ENCODE data around the gene HK1. TPM values are rescaled to one million over a fixed set of nuclear protein-coding genes. Genes with fewer than 3 reads are reported as not detected.
"Not testable (repeated sequence)": the region's sequence is repeated elsewhere in the genome, so short reads cannot be mapped to it uniquely, and the experiment has no call there.

HK1 gene
- total RNA-seq, 1 donor from 2014 or later = 168 TPM

DNA sequence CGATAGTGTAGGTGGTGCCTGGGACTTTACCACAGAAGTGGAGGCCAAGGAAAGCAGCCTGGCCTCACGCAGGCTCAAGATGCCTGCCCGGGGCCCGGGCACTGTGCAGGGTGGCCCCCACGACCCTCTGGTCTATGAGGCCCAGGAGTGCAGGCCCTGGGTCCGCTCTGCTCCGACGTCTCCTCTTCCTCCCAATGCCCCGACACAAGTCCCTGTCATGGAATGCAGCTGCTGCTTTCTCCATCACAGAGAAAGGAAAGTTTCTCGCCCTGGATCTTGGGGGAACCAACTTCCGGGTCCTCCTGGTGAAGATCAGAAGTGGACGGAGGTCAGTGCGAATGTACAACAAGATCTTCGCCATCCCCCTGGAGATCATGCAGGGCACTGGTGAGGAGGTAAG lies 28.3 kb upstream of the HK1 start:
- intact Hi-C loops (cut with DNase I) = no loop called here
- ATAC-seq (ENCODE audit: poor library complexity) = no peak

DNA sequence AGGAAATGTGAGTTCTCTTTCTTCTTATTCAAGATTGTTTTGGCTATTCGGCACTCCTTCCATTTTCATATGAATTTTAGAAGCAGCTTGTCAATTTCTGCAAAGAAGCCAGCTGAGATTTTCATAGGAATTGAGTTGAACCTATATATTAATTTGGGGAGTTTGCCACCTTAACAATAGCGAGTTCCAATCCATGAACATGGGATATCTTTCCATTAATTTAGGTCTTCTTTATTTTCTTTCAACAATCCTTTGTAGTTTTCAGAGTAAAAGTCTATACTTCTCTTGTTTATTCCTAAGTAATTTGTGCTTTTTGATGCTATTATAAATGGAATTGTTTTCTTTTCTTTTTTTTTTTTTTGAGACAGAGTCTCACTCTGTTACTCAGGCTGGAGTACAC lies 26.9 kb upstream of the HK1 start:
- not testable (repeated sequence) for DNase-seq

More for the DNA sequence above, 28.3 kb upstream of the HK1 start:
- no peak for DNase-seq

DNA sequence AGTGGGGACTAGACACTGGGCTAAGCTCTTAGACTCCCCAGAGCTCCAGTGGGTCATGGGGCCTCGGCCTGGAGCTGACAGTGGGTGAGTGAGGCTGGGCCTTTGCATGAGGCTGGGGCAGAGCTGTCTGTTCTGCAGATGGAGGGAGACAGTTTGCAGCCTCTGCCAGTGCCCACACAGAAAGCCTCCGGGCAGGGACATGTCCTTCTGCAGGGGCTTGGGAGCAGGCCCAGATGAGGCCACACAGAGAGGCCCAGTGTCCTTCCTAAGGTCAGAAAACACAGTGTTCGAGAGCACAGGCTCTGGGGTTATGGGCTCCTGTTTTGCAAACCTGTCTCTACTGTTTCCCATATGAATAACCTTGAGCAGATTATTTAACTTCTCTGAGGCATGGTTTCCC lies 25.1 kb upstream of the HK1 start:
- no peak for ATAC-seq (ENCODE audit: poor library complexity)
- intact Hi-C loops (cut with DNase I) = no loop called here
- DNase-seq = no peak

More for the DNA sequence above, 26.9 kb upstream of the HK1 start:
- intact Hi-C loops (cut with DNase I); ATAC-seq (ENCODE audit: poor library complexity): not testable (repeated sequence)

DNA sequence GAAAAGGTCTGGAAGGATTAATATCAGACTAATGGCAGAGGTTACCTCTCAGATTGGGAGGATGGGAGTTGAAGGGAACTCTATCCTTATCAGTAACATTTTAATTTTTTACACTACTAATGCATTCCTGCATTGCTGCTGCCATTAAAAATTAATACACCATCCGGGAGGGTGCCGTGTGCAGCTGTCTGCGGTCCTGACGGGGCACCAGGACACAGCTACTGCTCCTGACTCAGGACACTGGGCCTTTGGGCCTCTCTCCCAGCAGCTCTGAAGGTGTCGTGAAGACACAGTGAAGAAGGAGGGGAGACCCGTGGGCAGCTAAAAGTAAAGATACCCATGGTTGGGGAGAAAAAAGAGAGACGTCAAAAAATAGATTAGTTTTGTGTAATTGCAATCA lies 23.4 kb upstream of the HK1 start:
- ATAC-seq (ENCODE audit: poor library complexity) (no peak), DNase-seq (no peak)
- intact Hi-C loops (cut with DNase I) = no loop called here

DNA sequence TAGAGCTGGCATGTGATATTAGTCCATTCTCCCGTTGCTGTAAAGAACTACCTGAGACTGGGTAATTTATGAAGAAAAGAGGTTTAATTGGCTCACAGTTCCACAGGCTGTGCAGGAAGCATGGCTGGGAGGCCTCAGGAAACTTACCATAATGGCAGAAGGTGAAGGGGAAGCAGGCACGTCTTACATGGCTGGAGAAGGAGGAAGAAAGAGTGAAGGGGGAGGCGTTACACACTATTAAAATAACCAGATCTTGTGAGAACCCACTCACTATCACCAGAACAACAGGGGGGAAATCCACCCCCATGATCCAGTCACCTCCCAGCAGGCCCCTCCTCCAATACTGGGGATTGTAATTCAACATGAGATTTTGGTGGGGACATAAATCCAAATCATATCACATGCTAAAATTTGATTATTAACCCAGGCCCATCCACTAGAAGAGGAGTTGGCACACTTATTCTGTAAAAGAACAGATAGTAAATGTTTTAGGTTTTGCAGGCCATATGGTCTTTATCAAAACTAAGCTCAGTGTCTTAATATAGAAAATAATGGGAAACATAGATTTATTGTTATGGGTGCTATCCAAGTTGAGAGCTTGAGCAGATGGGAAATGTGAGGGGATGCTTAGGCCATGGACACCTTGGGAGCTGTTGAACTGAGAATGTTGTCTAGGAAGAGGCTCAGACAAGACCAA lies 18.6 kb upstream of the HK1 start:
- DNase-seq = no peak
- intact Hi-C loops (cut with DNase I) = no loop called here
- no peak for ATAC-seq (ENCODE audit: poor library complexity)

DNA sequence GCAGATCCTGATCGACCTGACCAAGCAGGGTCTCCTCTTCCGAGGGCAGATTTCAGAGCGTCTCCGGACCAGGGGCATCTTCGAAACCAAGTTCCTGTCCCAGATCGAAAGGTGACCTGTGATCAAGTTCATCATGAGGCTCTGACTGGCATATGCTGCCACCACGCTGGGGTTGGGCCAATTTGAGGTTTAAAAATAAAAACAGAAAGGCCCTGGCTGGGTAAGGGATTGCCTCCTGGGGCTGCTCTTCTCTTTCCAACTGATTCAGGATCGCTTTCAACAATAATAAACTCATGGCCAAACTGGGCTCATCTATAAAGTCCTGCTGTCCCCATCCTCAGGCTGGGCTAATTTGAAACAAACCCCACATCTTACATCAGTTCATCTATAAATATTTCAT lies 17.1 kb upstream of the HK1 start:
- peak; percentile 79 for ATAC-seq (ENCODE audit: poor library complexity)
- DNase-seq = no peak
- intact Hi-C loops (cut with DNase I) = no loop called here

DNA sequence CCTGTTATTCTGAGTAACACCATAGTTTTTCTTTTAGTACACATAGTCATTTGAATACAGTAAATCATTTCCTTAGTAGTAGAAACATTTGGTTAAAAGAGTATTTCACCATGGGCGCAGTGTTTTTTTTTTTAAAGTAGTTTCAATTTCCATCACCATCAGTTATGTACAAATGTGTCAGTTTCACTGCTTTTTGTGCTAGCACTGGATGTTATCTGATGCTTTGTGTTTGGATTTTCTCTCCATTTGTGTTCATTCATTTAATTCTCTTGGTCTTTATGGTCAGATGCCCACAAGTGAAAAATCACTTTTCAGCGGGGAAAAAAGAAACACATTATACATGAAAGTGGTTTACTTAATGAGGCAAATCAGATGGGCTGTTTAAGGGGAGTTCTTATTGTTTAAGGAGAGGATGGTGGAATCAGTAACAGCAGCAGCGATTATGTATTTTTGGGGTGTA lies 16.0 kb upstream of the HK1 start:
- DNase-seq (no peak), ATAC-seq (ENCODE audit: poor library complexity) (no peak)
- intact Hi-C loops (cut with DNase I) = no loop called here

DNA sequence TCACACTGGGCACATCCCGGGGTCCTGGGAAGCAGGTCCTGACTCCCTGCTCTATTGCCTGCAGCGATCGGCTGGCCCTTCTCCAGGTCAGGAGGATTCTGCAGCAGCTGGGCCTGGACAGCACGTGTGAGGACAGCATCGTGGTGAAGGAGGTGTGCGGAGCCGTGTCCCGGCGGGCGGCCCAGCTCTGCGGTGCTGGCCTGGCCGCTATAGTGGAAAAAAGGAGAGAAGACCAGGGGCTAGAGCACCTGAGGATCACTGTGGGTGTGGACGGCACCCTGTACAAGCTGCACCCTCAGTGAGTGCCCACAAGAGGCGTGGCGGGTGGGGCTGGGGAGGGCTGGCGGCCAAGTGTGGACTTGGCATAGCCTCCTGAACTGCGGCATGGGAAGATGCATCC lies 12.8 kb upstream of the HK1 start:
- no peak for DNase-seq
- intact Hi-C loops (cut with DNase I) = no loop called here
- ATAC-seq (ENCODE audit: poor library complexity) = no peak

DNA sequence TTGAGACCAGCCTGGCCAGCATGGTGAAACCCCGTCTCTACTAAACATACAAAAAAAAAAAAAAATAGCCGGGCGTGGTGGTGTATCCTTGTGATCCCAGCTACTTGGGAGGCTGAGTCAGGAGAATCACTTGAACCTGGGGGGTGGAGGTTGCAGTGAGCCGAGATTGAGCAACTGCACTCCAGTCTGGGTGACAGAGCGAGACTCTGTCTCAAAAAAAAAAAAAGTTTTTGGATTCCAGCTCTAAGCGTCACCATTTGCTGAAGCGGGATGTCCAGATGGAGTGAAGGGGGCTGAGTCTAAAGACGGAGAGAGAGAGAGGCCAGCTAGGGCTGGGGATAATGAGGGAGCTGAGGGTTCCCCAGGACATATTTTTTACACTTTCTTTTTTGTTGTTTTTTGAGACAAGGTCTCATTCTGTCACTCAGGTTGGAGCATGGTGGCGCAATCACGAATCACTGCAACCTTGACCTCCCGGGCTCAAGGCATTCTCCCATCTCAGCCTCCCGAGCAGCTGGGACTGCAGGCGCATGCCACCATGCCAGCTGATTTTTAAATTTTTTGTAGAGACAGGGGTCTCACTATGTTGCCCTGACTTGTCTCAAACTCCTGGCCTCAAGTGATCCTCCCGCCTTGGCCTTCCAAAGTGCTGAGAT lies 9.4 kb upstream of the HK1 start:
- DNase-seq (no peak), ATAC-seq (ENCODE audit: poor library complexity) (no peak)
- intact Hi-C loops (cut with DNase I) = no loop called here

DNA sequence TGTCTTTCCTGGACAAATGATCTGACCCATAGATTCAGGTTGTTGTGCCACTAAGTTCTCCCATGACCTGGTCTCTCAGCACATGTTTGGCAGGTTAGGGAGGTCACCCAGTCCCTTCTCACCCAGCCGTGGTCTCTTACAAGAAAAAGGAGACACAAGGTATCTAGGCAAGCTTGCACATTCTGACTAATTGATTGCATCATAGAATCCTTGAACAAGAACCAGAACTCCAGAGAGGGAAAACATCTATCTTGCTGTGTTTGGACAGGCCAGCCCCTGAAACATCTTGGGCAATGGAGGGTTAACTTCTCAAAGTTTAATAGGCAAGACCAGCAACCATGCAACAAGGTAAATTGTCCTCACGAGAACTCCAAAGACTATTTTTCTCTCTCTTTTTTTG lies 8.5 kb upstream of the HK1 start:
- intact Hi-C loops (cut with DNase I) = no loop called here
- no peak for ATAC-seq (ENCODE audit: poor library complexity)
- DNase-seq = no peak

DNA sequence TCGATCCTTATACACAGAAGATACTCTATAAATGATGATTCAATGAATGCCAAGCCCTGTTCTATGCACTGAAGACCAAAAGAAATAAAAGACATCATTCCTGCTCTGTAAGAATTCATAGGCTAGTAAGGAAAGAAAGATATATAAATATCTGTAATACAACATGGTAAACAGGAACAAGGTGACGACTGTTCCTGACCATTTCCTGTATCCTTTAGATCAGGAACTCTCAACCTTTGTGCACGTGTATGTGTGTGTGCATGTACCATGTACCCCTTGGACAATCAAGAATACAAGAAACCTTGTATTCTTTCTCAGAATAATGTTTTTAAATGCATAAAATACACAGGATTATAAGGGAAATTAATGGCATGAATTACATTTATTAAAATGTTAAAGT lies 7.3 kb upstream of the HK1 start:
- DNase-seq (no peak), ATAC-seq (ENCODE audit: poor library complexity) (no peak)
- intact Hi-C loops (cut with DNase I) = no loop called here

DNA sequence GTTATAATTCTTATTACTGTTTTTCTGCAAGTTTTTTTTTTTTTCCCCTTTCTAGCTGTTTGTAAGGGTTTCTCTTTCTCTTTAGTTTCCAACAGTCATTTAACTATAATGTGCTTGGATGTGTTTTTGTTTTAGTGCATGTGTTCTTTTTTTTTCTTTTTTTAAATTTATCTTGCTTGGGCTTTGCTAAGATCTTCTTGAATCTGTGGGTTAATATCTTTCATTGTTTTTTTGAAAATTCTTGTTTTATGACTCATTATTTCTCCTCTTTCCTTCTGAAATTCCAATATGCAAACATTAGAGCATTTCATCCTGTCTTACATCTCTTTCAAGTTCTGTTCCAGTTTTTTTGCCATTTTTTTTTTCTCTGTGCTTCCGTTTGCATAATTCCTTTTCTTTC lies 5.7 kb upstream of the HK1 start:
- intact Hi-C loops (cut with DNase I) = no loop called here
- no peak for ATAC-seq (ENCODE audit: poor library complexity)
- DNase-seq = no peak

DNA sequence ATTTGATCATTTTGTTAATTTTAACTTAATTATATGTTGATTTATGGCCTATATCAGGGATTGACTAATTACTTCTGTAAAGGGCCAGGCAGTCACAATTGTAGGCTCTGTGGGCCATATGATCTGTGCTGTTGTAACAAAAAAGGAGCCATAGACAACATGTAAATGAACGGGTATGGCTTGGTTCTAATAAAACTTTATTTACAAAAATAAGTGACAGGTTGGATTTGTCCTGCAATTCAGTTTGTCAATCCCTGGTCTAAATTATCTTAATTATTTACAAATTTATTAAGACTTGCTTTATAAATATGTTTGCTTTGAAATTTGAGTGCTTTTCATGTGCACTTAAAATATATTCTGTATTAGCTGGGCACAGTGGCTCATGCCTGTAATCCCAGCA lies 2.9 kb upstream of the HK1 start:
- DNase-seq = no peak
- intact Hi-C loops (cut with DNase I) = no loop called here
- ATAC-seq (ENCODE audit: poor library complexity) = no peak

DNA sequence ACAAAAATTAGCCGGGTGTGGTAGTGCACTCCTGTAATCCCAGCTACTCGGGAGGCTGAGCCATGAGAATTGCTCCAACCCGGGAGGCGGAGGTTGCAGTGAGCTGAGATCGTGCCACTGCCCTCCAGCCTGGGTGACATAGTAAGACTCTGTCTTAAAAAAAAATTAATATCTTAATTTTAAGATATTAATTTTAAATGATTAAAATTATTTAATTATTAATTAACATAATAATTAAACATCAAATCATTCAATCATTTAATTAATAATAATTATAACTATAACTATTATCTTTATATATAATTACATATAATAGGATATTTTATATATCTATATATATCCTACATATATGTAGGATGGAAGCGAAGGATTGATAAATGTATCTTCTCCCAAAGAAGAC lies 1.8 kb upstream of the HK1 start:
- no peak for DNase-seq

DNA sequence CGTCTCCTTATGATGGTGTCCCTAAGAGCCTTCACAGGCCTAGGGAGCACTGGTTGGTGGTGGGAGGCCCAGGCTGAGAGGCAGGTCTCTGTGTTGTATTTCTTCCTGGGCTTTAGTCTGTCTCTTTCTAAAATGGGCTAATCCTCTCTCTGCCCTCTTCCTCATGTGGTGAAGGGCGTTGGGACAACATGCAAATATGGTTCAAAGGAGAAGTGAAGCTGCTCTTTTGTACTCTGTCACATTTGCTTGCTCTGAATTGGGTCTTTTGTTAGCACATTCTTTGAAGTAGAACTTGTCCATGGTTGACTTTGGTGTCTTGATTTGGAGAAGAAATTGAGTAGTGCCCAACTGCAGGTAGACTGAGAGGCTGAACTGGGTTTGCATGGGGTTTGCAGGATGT lies 814 bp downstream of the HK1 start:
- intact Hi-C loops (cut with DNase I) = no loop called here

More for the DNA sequence above, 1.8 kb upstream of the HK1 start:
- no peak for ATAC-seq (ENCODE audit: poor library complexity)
- intact Hi-C loops (cut with DNase I) = no loop called here

DNA sequence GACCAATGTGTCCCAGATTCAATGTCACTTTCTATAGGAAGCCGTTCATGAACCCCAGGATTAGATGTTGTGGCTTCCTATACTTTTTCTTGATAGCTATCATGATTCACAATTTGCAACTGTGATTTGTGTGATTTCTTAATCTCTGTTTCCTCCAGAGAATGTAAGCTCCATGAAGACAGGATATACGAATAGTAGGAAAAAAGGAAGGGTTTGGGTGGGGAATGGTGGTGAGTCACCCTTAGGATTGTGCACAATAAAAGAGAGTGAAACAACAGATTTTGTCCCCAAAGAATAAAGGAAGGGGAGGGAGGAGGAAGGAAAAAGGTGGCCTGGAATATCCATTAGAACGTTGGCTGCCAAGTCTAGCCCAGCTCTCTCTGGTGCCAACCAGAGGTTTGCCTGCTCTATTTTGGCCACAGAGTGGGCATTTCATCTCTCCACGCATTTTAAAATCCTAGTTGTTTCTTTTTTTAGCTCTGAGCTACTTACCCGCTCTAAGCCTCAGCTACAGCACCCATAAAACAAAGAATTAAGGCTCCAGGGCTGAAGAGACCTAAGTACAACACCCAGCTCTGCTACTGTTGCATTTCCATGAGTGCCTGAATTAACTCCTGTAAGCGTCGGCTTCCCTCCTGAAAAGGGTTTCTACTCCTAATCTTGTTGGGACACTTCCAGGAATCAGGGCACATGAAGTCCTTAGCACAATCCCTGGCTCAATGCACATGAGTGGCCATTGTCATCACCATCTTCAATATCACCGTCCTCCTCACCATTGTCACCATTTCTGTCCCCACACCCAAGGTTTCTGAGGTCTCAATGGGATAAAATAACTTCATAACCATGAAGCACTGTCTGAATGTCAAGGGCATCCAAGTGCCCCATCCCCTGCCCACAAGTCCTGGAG lies 3.5 kb downstream of the HK1 start:
- intact Hi-C loops (cut with DNase I) = no loop called here
- ATAC-seq (ENCODE audit: poor library complexity) (peak; percentile 81), DNase-seq (no peak)

More for the DNA sequence above, 814 bp downstream of the HK1 start:
- no peak for DNase-seq
- ATAC-seq (ENCODE audit: poor library complexity) = no peak

DNA sequence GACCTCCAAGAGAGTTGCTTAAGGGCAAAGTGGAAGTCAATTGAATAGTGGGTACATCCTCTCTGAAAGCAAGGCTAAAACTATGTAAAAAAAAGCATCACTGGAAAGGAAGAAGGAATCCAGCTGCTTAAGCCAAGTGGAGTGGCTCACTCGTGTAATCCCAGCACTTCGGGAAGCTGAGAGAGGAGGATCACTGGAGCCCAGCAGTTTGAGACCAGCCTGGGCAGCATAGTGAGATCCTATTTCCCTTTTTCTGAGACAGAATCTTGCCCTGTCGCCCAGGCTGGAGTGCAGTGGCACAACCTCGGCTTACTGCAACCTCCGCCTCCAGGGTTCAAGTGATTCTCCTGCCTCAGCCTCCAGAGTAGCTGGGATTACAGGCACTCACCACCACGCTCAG lies 6.1 kb downstream of the HK1 start:
- intact Hi-C loops (cut with DNase I); DNase-seq; ATAC-seq (ENCODE audit: poor library complexity): not testable (repeated sequence)

DNA sequence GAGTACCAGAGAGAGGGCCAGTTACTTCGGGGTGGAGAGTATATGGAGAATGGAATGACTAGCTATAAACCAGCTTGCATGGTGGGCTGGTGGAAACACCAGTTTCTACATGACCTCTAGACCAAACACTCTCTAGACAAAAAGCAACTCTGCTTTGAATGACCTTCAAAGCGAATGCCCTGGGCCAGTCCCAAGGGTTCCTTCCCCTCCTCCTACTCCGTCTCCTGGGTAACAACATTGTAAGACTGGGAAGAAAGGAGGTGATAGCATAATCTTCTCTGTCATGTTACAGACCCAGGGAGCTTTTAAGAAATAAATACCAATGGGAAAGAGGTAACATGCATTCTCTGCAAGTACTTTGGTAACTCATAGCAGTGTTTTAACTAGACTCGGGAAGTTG lies 7.4 kb downstream of the HK1 start:
- intact Hi-C loops (cut with DNase I) = no loop called here
- ATAC-seq (ENCODE audit: poor library complexity) (no peak), DNase-seq (no peak)

DNA sequence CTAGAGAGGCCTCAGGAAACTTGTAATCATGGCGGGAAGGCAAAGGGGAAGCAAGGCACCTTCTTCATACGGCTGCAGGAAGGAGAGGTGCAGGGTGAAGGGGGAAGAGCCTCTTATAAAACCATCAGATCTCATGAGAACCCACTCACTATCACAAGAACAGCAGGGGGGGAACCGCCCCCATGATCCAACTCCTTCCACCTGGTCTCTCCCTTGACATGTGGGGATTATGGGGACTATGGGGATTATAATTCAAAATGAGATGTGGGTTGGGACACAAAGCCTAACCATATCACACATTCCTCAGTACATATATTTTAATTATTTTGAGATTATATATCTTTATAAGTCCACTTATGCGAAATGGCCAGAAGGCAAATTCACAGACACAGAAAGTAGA lies 8.9 kb downstream of the HK1 start:
- DNase-seq (no peak), ATAC-seq (ENCODE audit: poor library complexity) (no peak)
- intact Hi-C loops (cut with DNase I) = no loop called here

DNA sequence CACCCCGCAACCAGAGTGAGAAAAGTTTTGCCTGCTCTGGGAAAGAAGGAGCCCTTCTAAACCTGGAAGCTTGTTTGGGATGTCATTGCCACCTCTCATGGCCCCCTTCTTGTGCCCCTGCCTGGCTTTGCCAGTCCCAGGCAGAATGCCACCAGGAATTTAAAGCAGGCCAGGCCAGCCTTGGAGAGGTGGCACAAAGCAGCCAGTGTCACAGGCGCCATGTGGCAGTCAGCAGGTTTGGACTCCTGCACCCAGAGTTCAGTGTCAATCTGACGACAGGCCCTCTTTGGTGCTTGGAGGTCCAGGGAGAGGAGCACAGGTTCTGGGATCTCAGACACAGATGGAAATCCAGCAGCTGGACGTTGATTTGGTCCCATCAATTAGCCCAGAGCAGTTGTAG lies 12.7 kb downstream of the HK1 start:
- intact Hi-C loops (cut with DNase I) = no loop called here
- ATAC-seq (ENCODE audit: poor library complexity) (peak; percentile 74), DNase-seq (peak; percentile 45)

Data from Right ventricle myocardium superior (tissue), 1 donor.